ENCODE measurements around the gene SLC47A2. TPM values are rescaled to one million over a fixed set of nuclear protein-coding genes. Genes with fewer than 3 reads are reported as not detected.
A peak's percentile ranks its signal among the peaks of the same experiment; 100 is the strongest.

SLC47A2 gene
- total and polyA plus RNA-seq, 8 donors: 0.78 TPM; not detected in 7

GRCh38 chr17:19726631-19727376 lies 10.4 kb upstream of the SLC47A2 start:
- Histone ChIP-seq H3K4me3 (no peak overlapping the region), H3K27ac (peak overlapping the region; percentile 38 to 87 (median 82)), H3K36me3 (no peaks in the 10 kb centered on the region), H3K27me3 (no peaks in the 10 kb centered on the region), H3K9me3 (no peaks in the 10 kb centered on the region), H3K4me1 (peaks cover 35 to 52% (median 38%) of the 10 kb centered on the region in 4 donors)
- peak in 1 of 2 donors; percentile 52 for DNase-seq
- 79 to 92% (median 85%) methylated on average over 7 of the region's 7 CpGs for WGBS, 5 donors
- intact Hi-C loops (cut with DNase I; ENCODE audit: low total_unique reads): no loop called here
- TF ChIP-seq EP300 (IDR thresholded peaks at IDR 0.05) (no peak), POLR2A (IDR thresholded peaks at IDR 0.05) (no peak), POLR2AphosphoS5 (IDR thresholded peaks at IDR 0.05) (no peak), CTCF (IDR thresholded peaks at IDR 0.05) (no peak)

DNA sequence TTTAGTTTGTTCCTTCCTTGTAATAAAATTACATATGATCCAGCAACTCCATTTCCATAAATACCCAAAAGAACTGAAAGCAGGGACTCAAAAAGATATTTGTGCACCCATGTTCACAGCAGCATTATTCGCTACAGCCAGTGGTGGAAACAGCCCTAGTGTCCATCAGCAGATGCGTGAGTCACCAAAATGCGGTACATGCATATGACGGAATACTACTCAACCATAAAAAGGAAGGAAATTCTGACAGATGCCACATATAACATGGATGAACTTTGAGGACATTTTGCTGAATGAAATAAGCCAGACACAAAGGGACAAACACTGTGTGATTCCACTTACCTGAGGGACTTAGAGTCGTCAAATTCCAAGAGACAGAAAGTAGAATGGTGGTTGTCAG lies 9.1 kb upstream of the SLC47A2 start:
- peak overlapping the region in 2 of 5 donors; percentile 69 to 78 for H3K27ac ChIP-seq
- WGBS, 5 donors: 89 to 97% (median 94%) methylated on average over 5 of the region's 5 CpGs
- intact Hi-C loops (cut with DNase I; ENCODE audit: low total_unique reads): no loop called here
- no peak for DNase-seq
- TF ChIP-seq POLR2A (IDR thresholded peaks at IDR 0.05) (no peak), EP300 (IDR thresholded peaks at IDR 0.05) (no peak), POLR2AphosphoS5 (IDR thresholded peaks at IDR 0.05) (no peak), CTCF (IDR thresholded peaks at IDR 0.05) (no peak)
- H3K4me1 ChIP-seq: peaks cover 41 to 60% (median 49%) of the 10 kb centered on the region in 4 donors
- H3K4me3 ChIP-seq: no peak overlapping the region
- H3K27me3 ChIP-seq: no peaks in the 10 kb centered on the region
- no peaks in the 10 kb centered on the region for H3K36me3 ChIP-seq
- no peaks in the 10 kb centered on the region for H3K9me3 ChIP-seq

DNA sequence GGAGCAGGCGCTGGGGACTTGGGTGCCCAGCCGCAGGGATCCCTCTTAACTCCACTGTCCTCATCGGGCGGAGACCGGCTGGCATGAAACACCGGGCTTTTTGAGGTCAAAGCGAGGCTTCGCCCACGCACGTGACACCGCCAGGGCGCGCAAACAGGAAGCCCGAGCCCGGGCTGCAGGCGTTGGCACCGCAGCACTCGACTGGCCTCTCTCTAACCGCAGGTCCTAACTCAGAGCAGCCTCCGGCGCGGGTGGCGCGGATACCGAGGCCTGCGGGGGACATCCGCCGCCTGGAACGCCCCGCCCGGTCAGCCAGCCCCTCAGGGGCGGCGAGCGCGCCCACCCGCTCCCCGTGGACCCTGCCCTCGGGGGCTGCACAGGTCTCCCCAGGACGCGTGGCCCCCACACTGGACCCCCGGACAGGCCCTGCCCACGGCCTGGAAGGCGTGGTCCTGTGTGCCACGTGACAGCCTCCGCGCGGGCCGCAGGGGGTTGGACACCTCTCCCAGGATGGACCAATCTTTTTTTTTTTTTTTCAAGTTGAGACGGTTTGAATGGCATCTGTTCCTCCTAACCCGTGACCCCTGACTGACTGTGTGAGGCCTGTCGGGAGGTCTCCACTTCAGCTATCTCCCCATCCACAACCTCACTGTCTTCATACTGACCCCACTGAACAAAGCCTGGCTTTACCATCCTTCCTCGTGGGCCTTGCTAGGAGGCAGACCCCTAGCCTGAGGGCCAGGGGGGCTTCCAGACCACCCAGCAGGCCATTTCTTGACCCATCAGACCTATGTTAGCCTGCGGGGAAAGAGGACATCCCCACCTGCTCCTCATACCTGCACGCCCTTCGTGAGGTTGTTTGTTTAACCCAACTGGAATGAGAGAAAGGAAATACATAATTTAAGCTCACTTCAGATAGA lies 8.4 kb upstream of the SLC47A2 start:
- H3K36me3 ChIP-seq: no peaks in the 10 kb centered on the region
- peaks cover 43 to 67% (median 54%) of the 10 kb centered on the region in 4 donors for H3K4me1 ChIP-seq
- H3K4me3 ChIP-seq: peak overlapping the region; percentile 30 to 43 (median 38)
- TF ChIP-seq POLR2AphosphoS5 (IDR thresholded peaks at IDR 0.05) (peak in 2 of 3 donors; percentile 23 to 58), POLR2A (IDR thresholded peaks at IDR 0.05) (no peak)
- 28 to 67% (median 32%) methylated on average over 32 to 55 of the region's 55 CpGs for WGBS, 5 donors
- no peaks in the 10 kb centered on the region for H3K27me3 ChIP-seq
- intact Hi-C loops (cut with DNase I; ENCODE audit: low total_unique reads): no loop called here
- no peaks in the 10 kb centered on the region for H3K9me3 ChIP-seq
- DNase-seq: peak; percentile 68 to 70
- peak overlapping the region; percentile 60 to 78 (median 69) for H3K27ac ChIP-seq

DNA sequence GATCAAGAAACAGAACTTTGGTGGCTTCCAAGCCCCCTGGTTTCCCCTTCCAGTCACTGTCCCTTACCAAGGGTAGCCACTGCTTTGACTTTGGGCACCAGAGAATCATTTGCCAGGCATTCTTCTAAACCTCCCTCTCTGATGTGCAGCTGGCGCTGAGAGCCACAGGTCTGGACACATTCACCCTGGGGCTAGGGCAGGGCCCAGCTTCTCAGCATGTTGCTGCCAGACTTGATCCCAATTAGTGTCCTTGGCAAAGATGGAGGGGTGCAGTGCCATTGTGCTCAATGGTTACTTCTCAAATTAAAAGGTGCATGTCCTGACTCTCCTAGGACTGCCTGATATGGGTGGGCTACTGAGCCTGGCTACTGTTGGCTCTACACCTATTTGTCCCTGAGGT lies 7.6 kb upstream of the SLC47A2 start:
- H3K4me3 ChIP-seq: peak overlapping the region in 2 of 4 donors; percentile 37 to 40

More for the DNA sequence above, 7.6 kb upstream of the SLC47A2 start:
- H3K4me1 ChIP-seq: peaks cover 43 to 67% (median 53%) of the 10 kb centered on the region in 4 donors
- intact Hi-C loops (cut with DNase I; ENCODE audit: low total_unique reads): no loop called here
- 86 to 100% (median 95%) methylated on average over 1 of the region's 1 CpG for WGBS, 5 donors
- DNase-seq: no peak
- no peaks in the 10 kb centered on the region for H3K27me3 ChIP-seq
- TF ChIP-seq CTCF (IDR thresholded peaks at IDR 0.05) (no peak), EP300 (IDR thresholded peaks at IDR 0.05) (no peak)
- H3K27ac ChIP-seq: peak overlapping the region in 2 of 5 donors; percentile 73 to 78
- no peaks in the 10 kb centered on the region for H3K9me3 ChIP-seq
- no peaks in the 10 kb centered on the region for H3K36me3 ChIP-seq

Data from stomach (tissue), 9 donors.